NCI-H1436 treated with DMSO at 0.1 percent for 48 hours (cell line): ENCODE measurements around the gene RNF212B.

Source experiments
- DNase-seq: peaks from one replicate; lab custom pipeline; 2025; lab: John Stamatoyannopoulos, UW

Gene RNF212B

DNA sequence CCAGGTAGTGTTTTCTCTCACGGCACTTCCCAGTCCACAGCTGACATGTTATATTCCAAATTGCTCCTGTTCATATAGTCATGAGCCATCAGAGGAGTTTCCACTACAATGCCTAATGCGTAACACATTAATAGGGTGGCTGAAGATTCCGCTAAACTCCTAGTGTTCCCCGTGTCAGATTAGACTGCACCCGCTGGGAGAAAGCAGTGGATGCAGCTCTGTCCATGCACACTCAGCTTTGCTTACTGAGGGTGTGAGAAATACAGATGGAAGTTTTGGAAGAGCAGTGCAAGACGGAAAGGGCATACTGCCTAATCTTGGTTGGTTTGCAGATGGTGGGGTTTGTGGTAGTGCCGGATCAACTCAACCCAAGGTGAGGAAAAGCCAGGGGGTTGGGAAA is 59.4 kb downstream of the RNF212B start:
- no peak for DNase-seq

DNA sequence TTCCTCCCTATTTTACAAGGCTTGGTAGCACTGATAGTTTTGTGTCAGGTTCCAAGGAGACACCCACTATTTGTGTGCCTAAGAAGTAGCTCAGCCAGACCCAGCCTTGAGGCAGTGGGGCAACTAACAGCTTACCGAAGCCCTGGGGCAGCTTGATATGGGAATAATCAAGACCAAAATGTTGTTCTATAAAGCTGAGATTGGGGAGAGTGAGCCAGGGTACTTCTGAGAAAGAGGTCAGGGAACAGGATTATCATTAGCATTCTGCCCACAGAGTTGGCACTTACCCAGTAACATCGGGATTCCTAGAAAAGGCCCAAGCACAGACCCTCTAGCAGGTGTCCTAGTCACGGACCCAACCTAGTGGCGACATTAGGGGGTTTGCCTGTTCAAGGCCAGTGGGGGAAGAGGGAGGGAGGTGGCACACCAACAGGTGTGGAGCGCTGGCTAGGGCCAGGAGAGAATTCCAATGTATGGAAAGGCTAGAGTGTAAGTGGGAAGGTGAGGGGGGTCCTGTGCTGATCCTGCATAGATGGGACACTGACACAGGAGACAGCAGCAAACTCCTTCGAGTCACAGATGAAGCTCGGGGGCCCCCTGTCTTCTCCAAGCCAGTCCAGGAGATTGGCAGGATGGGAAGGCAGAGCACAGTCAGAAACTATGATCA is 60.0 kb downstream of the RNF212B start:
- DNase-seq: no peak

DNA sequence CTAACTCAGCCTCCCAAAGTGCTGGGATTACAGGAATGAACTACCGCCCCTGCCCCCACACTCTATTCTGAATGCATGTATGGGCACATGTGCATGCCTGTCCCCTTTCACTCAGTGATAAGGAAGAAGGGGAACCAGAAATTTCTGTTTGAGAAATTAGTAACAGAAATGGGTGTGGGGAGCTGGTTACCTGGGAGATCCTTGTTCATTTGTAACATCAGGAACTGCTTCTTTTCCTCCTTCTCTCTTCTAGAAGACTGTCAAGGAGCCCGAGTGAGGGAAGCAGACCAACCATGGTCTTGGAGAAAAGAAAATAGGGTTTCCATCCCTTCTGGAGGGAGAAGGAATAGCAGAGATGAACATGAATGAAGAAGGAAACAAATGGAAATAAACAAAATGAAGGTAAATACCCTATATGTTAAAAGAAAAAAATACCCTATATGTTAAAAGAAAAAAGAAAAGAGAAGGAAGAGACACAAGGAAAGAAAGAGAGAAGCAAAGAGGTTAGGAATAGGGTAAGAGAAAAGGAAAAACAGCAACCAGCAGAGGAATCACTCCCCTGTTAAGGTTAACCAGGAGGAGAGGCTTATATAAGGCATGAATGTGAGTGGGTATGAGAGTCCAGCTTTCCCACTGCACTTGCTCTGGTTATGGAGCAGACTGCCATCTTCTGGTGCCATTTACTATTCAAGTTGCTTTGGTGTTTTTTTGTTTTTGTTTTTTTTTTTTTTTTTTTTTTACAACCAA is 61.6 kb downstream of the RNF212B start:
- no peak for DNase-seq

DNA sequence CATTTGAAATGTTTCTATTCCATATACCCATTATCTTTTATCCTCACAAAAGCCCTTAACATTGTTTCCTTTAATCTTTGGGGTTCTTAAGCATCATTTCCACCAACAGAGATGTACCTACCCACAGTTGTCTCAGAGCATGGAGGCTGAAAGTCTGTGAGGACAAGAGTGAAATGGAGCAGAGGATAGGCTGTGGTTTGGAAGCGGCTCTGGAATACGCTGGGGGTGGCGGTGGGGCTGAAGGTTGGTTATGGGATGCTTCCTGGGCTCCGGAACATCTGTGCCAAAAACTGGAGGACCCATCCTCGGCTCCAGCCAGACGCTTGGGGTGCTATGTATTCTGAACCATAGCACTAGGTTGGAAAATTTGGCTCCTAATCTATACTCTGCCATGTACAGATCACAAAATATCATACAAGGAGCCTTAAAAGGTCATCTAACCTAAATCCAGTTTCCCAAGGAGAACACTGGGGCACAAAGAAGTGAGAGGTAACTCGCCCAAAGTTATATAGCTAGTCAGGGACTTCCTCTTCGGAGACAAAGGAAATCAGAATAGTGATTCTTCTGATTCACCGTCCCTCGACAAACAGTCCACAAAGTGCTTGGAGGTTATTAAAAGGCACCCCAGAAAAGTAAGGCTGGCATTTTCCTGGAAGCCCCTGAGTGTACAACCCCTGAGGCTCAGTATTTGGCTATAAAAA is 62.4 kb downstream of the RNF212B start:
- no peak for DNase-seq

DNA sequence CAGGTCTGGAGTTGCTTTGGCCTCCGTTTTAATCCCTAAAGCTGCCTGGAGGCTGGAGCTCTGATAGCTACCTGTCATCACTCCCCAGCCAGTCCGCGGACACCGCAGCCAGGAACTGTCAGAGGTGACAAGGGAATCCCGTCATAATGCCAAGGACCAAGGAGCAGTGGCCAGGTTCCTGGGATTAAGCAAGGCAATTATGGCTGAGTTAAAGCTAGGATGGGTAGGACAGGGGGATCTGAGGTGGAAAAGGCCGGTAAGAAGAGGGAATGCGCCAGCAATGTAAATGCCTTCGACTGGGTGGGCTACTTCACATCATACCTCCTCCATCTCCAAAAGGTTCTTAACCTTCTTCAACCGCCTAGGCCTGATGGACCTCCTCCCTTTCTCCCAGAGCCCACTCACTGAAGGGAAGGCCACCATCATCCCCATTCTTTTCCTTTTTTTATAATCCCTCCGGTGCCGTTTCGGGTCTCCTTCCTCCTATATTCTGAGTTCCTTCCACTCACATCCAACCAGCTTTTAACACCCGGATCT is 63.0 kb downstream of the RNF212B start:
- no peak for DNase-seq

DNA sequence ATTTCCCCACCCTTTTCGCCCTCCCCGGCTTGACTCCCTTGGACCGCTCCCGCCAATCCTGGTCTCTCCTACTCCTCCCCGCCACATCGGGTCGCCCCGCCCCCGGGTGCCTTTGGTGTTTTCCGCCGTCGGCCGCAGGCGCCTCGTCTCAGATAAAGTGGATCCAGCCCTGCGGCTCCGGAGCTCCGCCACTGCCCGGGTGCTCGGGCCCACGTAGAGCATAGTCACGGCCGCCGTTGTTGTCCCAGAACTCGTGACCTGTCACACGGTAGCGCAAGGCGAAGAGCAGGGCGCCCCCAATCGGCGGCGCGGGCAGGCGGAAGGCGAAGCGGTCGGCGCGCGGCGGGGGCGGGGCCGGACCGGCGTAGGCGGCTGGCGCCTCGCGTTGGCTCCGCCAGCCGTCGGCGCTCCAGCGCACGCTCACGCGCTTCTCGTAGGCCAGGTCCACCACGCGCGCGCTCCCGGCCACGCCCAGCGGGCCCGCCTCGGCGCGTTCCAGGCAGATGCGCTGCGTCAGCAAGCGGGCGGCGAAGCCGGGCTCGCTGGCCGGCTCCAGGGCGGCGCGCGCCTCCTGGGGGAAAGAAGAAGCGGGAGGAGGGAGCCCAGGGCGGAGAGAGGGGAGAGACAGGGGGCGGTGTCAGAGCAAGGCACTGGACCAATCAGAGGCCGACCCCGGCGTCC is 63.7 kb downstream of the RNF212B start:
- peak; percentile 77 for DNase-seq

DNA sequence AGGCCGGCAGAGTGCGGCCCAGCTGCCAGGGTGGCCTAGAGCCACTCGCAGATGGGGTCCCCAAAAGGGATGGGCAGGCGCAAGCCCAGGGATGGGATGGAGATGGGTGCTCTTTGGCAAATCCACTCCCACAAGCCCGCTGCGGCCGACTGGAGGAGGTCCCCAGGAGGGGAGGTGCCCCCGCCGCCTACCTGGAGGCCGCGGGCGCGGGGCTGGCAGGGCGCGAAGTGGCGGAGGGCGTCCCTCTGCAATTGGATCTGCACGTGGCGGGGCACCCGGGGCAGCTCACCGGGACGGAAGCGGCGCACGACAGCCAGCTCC is 64.2 kb downstream of the RNF212B start:
- no peak for DNase-seq

DNA sequence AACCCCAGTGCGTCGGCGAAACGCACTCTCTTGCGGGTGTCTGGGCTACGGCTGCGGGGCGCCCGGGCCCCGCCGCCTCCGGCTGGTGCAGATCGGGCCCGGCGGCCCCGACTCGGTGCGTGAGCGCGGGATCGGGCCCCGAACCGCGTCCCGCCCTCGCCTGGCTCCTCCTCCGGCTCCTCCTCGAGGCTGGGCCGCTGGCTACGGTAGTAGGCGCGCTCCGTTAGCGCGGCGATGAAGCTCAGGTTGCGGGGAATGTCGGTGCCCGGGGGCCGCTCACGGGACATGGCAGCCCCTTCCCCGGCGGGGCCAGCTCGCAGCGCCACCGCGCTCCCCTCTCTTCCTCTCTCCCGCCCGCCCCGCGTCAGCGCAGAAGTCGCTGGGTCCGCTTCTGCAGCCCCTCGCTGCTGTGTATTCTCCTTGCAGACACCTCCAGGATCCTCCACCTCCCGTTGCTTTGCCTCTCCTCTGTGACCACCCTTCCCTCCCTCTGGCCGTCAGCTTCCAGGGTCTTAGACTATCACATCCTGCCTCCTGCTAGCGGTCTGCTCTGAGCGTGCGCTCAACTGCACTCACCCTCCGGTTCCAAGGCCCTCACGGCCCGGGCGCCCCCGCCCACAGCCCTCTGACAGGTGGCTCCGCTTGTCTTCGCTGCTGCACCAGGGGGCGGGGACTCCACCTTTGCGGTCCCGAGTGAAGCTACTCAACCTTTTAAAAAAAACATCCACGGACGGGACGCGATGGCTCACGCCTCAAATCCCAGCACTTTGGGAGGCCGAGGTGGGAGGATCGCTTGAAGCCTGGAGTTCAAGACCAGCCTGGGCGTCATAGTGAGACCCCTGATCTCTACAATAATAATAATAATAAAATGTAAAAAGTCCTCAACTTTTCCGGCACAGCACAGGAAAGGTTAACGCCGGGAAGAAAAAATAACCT is 64.8 kb downstream of the RNF212B start, which contains the start of gene PPP1R3E:
TSS of gene PPP1R3E (minus strand) at position 570 of the 936 bp plus-strand sequence. CDS start at position 287, 283 bp downstream.
- DNase-seq: peak; percentile 40

DNA sequence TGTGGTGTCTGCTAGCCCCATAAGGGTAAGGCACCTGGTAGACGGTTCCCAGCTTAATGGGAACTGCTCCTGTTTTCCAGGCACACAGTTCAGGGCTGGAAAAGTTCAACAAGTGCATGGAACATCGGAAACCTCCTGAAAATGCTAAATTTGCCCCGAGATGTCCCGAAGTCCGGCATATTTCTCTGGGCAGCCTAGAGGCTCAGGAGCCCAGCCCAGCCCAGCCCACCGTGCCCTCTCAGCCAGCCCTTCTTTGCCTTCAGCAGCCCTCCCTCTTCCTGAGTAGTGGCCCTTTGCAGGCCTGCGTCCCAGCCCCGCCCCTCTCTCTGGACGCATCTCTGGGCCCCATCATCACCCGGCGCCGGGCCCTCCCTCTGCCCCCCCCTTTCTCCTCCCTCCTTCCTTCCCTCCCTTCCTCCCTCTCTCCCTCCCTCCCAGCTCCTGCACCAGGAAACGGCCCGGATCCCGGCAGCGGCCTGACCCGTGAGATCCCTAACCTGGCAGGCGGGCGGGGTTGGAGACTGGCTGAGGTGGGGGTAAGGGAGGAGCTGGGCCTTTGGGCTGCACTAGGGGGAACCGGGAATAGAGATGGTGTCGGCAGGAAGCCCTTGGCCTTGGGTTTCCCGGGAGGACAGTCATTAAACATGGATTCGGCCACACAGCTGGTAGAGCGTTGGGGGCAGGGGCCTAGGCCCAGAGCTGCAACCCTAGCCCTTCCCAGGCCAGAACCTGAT is 68.8 kb downstream of the RNF212B start, which contains the start of gene BCL2L2:
TSS of gene BCL2L2 (plus strand) at position 422 of the 734 bp plus-strand sequence. CDS start 935 bp downstream, outside the sequence.
- peak; percentile 35 for DNase-seq

DNA sequence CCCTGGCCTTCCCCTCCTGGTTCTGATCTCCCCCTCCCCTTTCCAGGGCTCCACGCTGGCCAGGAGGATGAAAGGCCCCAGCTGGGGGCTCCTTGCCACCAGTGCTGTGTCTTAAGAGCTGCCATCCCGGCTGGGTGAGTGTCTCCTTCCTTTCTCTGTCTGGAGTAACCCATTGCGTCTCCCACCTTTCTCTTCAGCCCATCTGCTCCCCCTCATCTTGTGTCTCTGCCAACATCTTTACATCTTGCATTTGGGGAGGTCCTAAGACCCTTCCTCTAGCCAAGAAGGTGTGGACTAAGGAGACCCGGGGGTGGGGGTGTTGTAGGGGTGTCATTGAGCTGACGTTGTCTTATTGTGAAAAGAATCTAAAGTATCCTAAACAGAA is 69.4 kb downstream of the RNF212B start:
- no peak for DNase-seq

DNA sequence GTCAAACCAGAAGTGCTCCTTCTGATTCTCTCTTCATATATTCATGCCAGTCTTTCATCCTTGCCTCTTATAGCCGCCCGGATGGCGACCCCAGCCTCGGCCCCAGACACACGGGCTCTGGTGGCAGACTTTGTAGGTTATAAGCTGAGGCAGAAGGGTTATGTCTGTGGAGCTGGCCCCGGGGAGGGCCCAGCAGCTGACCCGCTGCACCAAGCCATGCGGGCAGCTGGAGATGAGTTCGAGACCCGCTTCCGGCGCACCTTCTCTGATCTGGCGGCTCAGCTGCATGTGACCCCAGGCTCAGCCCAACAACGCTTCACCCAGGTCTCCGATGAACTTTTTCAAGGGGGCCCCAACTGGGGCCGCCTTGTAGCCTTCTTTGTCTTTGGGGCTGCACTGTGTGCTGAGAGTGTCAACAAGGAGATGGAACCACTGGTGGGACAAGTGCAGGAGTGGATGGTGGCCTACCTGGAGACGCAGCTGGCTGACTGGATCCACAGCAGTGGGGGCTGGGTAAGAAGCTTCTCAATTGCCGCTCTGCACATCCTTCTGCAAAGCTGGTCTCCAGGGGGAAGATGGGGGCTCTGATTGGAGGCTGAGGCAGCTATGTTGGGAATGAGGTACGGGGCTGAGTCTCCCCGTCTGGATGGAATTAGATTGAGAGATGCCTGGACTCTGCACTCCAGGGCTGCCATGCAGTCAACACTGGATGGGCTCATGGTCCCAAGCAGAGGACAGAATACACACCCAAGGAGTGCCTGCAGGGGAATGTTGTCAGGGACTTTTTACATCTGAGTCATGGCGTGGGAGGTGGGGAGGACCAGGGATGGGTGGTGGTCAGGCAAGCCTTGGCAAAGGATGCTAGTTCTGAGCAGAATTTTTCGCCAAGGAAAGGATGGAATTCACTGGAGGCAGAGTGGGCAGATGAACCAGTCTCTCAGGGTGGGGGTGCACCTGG is 70.2 kb downstream of the RNF212B start:
- DNase-seq: no peak

DNA sequence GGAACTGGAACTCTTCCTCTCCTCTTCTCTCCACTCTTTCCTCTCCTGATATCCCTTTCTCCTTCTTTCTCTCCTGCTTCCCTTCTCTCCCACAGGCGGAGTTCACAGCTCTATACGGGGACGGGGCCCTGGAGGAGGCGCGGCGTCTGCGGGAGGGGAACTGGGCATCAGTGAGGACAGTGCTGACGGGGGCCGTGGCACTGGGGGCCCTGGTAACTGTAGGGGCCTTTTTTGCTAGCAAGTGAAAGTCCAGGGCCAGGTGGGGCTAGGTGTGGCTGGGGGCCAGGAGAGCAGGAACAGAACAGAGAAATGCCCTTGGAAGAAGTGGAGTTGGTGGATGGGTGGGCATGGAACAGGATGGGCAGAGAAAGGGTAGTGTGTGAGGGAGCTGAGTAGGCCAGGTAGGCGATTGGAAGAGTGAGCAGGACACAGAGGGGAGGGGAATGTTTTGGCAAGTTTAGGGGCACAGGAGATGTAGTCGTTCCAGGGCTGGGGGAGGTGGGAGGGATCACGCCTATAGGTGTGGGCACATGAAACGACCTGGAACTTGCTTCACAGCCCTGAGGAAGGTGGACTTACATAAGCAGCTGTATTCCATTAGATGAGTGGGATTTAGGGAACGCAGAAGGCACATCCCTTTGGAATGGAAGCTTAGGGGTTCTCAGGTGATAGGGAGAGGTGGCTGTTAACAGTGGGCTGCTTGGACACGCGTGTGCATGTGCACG is 71.1 kb downstream of the RNF212B start:
- DNase-seq: no peak

DNA sequence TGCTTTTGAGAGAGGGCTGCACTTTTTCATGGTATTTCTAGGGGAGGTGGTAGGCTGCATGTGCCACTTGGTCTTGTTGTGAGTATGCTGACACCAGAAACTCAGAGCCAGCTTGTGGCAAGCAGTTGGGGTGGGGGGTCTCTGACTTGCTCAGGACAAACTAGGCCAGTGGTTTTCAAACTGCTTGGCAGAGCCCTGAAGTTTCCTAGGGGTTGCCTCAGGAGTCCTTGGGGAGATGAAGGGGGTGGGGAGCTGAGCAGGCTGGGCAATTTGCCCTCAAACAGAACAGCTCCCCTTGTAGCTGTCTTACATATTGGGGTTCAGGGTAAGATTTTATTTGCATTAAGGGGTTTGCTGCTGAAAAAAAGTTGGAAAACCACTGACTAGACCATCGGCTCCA is 72.8 kb downstream of the RNF212B start:
- no peak for DNase-seq

DNA sequence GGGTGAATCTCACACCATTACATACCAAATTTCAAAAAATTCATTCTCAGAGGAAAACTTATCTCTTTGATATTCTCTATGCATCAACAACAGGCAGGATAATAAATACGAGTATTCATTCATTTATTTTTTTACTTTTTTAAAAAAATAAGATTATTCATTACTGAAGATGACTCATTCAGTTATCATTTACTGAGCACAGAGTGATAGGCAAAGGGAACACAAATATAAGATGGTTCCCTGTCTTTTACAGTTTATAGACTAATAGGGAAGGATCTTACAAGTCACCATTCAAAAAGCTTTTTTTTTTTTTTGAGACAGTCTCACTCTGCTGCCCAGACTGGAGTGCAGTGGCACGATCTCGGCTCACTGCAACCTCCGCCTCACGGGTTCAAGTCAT is 78.6 kb downstream of the RNF212B start:
- DNase-seq: no peak

DNA sequence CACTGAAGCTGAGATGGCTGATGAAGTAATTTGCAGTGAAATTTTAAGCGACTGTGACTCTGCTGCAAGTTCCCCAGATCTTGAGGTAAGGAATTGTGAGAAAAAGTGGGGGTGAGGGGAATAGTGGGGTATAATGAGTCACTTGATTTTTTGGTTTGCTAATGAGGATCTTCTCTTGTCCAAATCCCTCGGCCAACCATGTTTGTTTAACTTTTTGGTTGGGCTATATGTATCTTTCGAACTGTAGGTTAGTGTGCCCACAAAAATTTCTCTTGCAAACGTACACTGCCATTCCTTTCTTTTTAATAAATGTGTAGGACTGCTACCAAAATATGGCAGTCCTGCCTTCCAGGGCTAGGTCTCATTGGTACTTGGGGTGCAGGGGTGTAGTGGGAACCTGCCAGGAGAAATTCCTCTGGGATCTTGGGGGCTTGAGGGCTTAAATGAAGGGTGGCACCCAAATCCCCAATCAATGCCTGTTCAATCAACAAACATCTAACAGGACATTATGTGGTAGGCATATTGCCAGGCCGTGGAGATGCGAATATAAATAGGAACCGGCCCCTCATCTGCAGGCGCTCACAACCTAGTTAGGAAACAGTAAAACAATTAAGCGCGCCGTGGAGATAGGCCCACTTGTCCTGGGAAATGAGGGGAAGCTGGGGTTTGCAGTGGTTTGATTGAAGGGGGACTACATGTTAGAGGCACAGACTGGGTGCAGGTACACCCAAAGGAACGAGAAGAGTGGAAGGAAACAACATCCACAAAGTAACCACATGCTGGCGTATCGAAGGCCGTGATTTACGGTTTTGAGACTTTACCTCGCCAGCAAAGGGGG is 82.2 kb downstream of the RNF212B start:
- DNase-seq: no peak

DNA sequence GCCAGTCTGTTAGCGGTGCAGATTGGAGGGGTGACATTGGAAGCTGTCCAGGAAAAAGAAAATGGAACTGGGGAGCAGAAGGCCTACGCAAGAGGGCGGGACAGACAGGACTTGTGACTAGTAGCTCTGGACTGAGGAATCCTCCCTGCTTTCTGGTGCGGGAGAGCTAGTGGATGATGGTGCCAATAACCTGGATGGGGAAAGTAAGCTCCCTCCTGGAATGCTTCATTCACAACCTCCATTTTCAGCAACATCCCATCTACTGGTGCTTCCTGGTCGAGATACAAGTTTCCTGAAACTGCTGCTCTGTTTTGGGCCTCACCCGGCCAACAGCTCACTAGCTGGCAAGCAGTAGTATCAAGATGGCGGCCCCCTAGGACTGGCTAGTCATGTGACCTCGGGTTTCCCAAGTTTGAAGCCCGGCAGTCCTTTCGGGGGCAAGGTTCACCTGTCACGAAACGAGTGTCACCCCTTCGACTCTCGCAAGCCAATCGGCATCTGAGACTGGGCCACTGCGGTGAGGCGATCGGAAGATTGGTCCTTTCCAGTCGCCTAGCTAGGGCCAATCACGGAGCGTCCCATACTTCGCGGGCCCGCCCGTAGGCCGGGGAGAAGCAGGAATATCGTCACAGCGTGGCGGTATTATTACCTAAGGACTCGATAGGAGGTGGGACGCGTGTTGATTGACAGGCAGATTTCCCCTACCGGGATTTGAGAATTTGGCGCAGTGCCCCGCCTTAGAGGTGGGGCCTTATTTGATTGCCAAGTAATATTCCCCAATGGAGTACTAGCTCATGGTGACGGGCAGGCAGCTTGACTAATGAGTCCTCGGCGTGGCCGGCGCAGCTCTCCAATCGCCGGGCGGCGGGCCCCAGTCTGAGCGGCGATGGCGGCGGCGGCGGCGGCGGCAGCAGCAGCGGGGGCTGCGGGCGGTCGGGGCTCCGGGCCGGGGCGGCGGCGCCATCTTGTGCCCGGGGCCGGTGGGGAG is 83.1 kb downstream of the RNF212B start, which contains the start of gene PABPN1:
TSS of gene PABPN1 (plus strand) at position 874 of the 988 bp plus-strand sequence. CDS start at position 887, 13 bp downstream.
- DNase-seq: peak; percentile 99
